ENCODE data around the gene CBR3.
"Not testable (repeated sequence)": the region's sequence is repeated elsewhere in the genome, so short reads cannot be mapped to it uniquely, and the experiment has no call there.

CBR3 gene

DNA sequence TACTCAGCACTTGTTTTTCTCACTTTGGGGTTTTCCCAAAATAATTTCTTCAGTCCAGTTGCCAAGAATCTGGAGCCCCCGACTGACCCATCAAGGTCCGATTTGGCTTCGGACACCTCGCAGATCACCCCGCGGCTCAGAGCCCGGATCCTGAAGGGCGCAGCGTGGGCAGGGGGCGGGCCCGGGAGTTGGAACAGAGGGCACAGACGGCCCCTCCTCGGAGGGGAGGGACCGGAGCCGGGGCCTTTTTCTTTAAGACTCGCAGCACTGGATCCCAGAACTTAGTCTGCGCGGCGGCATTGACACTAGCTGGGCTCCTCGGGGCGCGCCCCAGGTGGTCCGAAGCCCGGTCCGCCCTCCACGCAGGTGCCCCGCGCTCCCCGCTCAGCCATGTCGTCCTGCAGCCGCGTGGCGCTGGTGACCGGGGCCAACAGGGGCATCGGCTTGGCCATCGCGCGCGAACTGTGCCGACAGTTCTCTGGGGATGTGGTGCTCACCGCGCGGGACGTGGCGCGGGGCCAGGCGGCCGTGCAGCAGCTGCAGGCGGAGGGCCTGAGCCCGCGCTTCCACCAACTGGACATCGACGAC lies at the start of gene CBR3:
TSS of gene CBR3 (plus strand) at position 277 of the 588 bp plus-strand sequence. CDS start at position 391, 114 bp downstream.
- DNase-seq (ENCODE audit: low read depth in 2 of 2, low spot score in 1 of 2): no peak

GRCh38 chr21:36087362-36088138 lies 47.3 kb upstream of the CBR3 start:
- no peak for DNase-seq (ENCODE audit: low read depth in 2 of 2, low spot score in 1 of 2)

DNA sequence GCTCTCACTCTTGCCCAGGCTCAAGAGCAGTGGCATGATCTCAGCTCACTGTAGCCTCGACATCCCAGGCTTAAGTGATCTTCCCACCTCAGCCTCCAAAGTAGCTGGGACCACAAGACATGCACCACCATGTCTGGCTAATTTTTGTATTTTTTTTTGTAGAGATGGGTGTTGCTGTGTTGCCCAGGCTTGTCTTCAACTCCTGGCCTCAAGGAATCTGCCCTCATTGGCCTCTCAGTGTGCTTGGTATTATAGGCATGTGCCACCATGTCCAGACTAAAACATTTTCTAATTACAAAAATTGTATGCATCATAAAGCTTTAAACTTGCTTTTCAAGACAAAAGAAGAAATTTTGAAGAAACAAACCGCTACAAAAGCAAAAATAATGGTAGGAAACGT lies 44.9 kb upstream of the CBR3 start:
- DNase-seq (ENCODE audit: low read depth in 2 of 2, low spot score in 1 of 2): no peak

DNA sequence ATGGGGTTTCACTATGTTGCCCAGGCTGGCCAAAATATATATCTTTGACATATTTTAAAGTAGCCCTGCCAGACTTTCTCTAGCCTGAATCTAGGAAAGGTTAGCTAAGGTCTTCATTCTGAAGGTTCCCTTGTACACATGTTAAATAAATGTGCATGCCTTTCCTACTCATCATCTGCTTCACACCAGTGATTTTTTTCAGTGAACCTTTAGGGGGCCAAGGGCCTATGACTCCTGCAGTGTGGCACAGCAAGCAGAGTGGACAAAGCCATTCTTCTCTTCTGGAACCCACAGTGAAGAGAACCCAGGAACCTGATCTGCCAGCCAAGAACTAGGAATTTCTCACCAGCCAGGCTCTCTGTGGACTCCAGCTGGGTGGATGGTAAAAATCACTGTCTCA lies 42.2 kb upstream of the CBR3 start:
- DNase-seq (ENCODE audit: low read depth in 2 of 2, low spot score in 1 of 2): no peak

DNA sequence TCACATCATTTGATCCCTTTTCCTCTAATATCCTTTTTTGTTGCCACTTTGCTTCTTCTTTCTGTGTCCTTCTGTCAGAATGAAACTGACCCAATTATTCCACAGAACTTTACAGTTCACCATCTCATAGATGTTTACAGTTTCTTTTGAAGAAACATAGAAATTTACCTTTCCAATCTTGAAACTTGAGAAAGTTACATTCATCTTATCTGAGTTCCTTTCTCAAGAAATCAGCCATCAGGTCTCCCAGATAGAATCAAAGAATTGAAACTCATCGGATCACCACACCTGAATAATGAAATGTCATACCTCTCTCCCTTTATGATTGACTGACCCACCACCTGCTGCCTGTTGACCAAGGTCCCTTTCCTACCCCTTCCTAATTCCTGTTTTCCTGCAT lies 41.4 kb upstream of the CBR3 start:
- no peak for DNase-seq (ENCODE audit: low read depth in 2 of 2, low spot score in 1 of 2)

- no peak for DNase-seq (ENCODE audit: low read depth in 2 of 2, low spot score in 1 of 2)
These were observed 38.2 kb upstream of the CBR3 start for GRCh38 chr21:36096398-36097290.

DNA sequence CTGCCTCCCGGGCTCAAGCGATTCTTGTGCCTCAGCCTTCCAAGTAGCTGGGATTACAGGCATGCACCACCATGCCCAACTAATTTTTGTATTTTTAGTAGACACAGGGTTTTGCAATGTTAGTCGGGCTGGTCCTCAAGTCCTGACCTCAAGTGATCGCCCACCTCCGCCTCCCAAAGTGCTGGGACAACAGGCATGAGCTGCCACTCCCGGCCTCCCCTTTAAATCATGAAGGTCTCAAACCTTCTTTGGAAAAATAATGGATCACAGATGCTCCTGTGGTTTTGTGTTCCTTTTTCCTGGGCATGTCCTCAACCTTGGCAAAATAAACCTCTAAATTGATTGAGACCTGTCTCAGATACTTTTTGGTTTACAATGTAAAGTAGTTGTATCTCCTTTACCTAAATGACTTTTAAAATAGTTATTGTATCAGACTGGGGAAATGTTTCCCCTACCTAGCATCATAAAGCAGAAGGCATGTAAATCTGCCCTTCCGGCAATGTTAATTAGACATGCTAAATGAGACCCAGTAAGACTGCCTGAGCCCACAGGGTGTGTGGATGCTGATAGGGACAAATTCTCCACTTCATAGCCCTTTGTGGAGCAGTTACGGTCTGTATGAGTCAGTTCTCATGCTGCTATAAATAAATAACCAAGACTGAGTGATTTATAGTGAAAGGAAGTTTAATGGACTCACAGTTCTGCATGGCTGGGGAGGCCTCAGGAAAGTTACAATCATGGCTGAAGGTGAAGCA lies 37.3 kb upstream of the CBR3 start:
- no peak for DNase-seq (ENCODE audit: low read depth in 2 of 2, low spot score in 1 of 2)

GRCh38 chr21:36098182-36098532 lies 36.7 kb upstream of the CBR3 start:
- no peak for DNase-seq (ENCODE audit: low read depth in 2 of 2, low spot score in 1 of 2)

GRCh38 chr21:36099000-36099399 lies 35.9 kb upstream of the CBR3 start:
- DNase-seq (ENCODE audit: low read depth in 2 of 2, low spot score in 1 of 2): no peak

- DNase-seq (ENCODE audit: low read depth in 2 of 2, low spot score in 1 of 2): not testable (repeated sequence)
These were observed 35.1 kb upstream of the CBR3 start for GRCh38 chr21:36099695-36100211.

- DNase-seq (ENCODE audit: low read depth in 2 of 2, low spot score in 1 of 2): no peak
These were observed 33.8 kb upstream of the CBR3 start for GRCh38 chr21:36100971-36101641.

DNA sequence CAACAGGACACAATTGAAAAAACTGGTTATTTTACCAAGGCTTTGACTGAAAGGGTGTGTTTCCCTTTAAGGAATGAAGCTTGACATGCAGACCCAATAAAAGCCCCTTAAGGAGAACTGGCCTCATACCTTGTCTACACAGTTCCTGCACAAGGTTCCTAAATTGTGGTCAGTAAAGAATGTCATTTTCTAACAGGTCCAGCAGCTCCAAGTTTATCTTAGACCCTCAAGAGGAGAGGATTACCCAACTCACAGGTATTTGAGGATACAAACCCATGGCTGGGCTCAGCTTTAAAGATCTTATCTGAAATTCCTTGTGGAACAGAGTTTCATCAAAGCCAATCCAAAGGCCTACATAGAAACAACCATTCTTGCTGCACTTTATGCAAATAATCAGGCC lies 31.4 kb upstream of the CBR3 start:
- no peak for DNase-seq (ENCODE audit: low read depth in 2 of 2, low spot score in 1 of 2)

GRCh38 chr21:36104317-36105300 lies 30.3 kb upstream of the CBR3 start:
- DNase-seq (ENCODE audit: low read depth in 2 of 2, low spot score in 1 of 2): peak; percentile 22 to 45

- no peak for DNase-seq (ENCODE audit: low read depth in 2 of 2, low spot score in 1 of 2)
These were observed 29.5 kb upstream of the CBR3 start for GRCh38 chr21:36105327-36105842.

GRCh38 chr21:36109868-36110267 lies 25.0 kb upstream of the CBR3 start:
- DNase-seq (ENCODE audit: low read depth in 2 of 2, low spot score in 1 of 2): no peak

DNA sequence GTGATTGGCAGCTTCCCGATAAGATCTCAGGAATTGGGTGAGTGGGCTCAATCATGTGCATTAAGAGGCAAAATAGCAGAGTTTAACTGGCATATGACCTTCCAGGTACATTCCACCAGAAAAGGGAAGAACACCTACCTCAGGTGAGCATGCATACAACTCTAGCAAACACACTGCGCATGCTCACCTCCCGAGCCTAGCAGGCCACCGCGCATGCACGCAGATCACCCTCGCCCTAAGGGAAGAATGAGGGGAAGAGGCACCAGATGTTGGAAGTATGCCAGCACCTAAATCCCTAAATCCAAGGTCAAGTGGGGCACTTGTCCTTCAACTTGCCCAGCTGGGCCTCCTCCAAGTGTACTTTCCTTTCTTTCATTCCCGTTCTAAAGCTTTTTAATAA lies 23.6 kb upstream of the CBR3 start:
- DNase-seq (ENCODE audit: low read depth in 2 of 2, low spot score in 1 of 2): no peak

DNA sequence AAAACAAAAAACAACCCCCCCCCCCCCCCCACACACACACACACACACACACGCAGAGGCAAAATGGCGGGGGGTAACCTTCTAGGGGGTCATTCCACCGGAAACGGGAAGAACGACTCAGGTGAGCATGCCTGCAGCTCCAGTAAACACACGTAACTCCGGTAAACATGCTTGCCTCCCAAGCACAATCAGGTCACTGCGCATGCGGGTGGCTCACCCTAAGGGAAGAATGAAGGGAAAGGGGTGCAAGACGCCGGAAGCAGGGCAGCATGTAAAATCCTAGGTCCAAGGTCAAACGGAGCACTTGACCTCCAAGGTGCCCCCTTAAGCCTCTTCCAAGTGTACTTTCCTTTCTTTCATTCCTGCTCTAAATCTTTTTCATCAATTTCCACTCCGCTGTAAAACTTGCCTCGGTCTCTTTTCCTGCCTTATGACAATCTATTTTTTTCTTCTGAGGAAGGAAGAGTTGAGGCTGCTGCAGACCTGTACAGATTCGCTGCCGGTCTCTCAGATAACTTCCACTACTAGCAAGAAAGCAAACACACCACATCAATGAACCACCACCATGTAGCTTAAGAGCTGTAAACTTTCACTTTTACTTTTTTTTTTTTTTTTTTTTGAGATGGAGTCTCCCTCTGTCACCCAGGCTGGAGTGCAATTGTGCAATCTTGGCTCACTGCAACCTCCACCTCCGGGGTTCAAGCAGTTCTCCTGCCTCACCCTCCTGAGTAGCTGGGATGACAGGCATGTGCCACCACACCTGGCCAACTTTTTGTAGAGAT lies 21.0 kb upstream of the CBR3 start:
- DNase-seq (ENCODE audit: low read depth in 2 of 2, low spot score in 1 of 2): no peak

- no peak for DNase-seq (ENCODE audit: low read depth in 2 of 2, low spot score in 1 of 2)
These were observed 19.6 kb upstream of the CBR3 start for GRCh38 chr21:36115138-36115730.

Data from stimulated activated CD8-positive, alpha-beta memory T cell treated with anti-CD3 and anti-CD28 coated beads, Interleukin-4, amount 100 ng/mL, for 1 hour (primary cell).